KG1 (cell line): ENCODE data around the gene SPATC1L.
"Not testable (repeated sequence)": the region's sequence is repeated elsewhere in the genome, so short reads cannot be mapped to it uniquely, and the experiment has no call there.

Experiments used
- DNase-seq: peaks from one replicate; lab custom pipeline; 2025; lab: John Stamatoyannopoulos, UW

The SPATC1L gene

GRCh38 chr21:46183337-46183909 lies 836 bp downstream of the SPATC1L start:
- DNase-seq = not testable (repeated sequence)

GRCh38 chr21:46182548-46183336 lies 1.5 kb downstream of the SPATC1L start:
- DNase-seq = no peak

GRCh38 chr21:46181953-46182547 lies 2.2 kb downstream of the SPATC1L start:
- DNase-seq = no peak

GRCh38 chr21:46181436-46181835 lies 2.8 kb downstream of the SPATC1L start:
- no peak for DNase-seq

- no peak for DNase-seq
Measured at GRCh38 chr21:46180778-46181391, 3.4 kb downstream of the SPATC1L start.

GRCh38 chr21:46180079-46180722 lies 4.1 kb downstream of the SPATC1L start:
- DNase-seq = no peak

- no peak for DNase-seq
Measured at GRCh38 chr21:46179708-46180078, 4.6 kb downstream of the SPATC1L start.

GRCh38 chr21:46178961-46179360 lies 5.3 kb downstream of the SPATC1L start:
- no peak for DNase-seq

- not testable (repeated sequence) for DNase-seq
Measured at GRCh38 chr21:46176443-46177129, 7.7 kb downstream of the SPATC1L start.

- no peak for DNase-seq
Measured at GRCh38 chr21:46173573-46173972, 10.7 kb downstream of the SPATC1L start.

- no peak for DNase-seq
Measured at GRCh38 chr21:46172863-46173528, 11.3 kb downstream of the SPATC1L start.

- DNase-seq = no peak
Measured at GRCh38 chr21:46171996-46172862, 12.0 kb downstream of the SPATC1L start.

- no peak for DNase-seq
Measured at GRCh38 chr21:46171585-46171984, 12.7 kb downstream of the SPATC1L start.

- DNase-seq = not testable (repeated sequence)
Measured at GRCh38 chr21:46170436-46171193, 13.6 kb downstream of the SPATC1L start.

GRCh38 chr21:46168659-46169386 lies 15.4 kb downstream of the SPATC1L start:
- no peak for DNase-seq

GRCh38 chr21:46168238-46168637 lies 16.0 kb downstream of the SPATC1L start:
- no peak for DNase-seq

- DNase-seq = no peak
Measured at GRCh38 chr21:46165098-46165497, 19.2 kb downstream of the SPATC1L start.

GRCh38 chr21:46163380-46163779 lies 20.9 kb downstream of the SPATC1L start:
- DNase-seq = no peak
